ENCODE data around the gene NKAIN2. TPM values are rescaled to one million over a fixed set of nuclear protein-coding genes. Genes with fewer than 3 reads are reported as not detected.
"Not testable (repeated sequence)": the region's sequence is repeated elsewhere in the genome, so short reads cannot be mapped to it uniquely, and the experiment has no call there.

The NKAIN2 gene
- total and polyA plus RNA-seq, 4 donors = 16.3 to 67.0 (median 49.9) TPM

GRCh38 chr6:124371974-124372475, 568.4 kb downstream of the NKAIN2 start:
- no CpG with 5 or more reads among the region's 2 CpGs for WGBS (ENCODE audit: insufficient coverage)
- no peaks in the 10 kb centered on the region for H3K9me3 ChIP-seq (ENCODE audit: control insufficient read depth, insufficient read depth, low read length)
- H3K27me3 ChIP-seq (ENCODE audit: control insufficient read depth, insufficient read depth, low read length) = no peaks in the 10 kb centered on the region
- peak in 1 of 6 donors; percentile 18 for DNase-seq (ENCODE audit: low read depth in 4 of 6, low spot score in 6 of 6)
- H3K4me1 ChIP-seq (ENCODE audit: control insufficient read depth, insufficient read depth, low read length) = no peaks in the 10 kb centered on the region
- no peak overlapping the region for H3K27ac ChIP-seq (ENCODE audit: low read depth, low read length)
- H3K4me3 ChIP-seq (ENCODE audit: low read depth, low read length) = no peak overlapping the region
- H3K36me3 ChIP-seq (ENCODE audit: control insufficient read depth, insufficient read depth, low read length) = no peaks in the 10 kb centered on the region

DNA sequence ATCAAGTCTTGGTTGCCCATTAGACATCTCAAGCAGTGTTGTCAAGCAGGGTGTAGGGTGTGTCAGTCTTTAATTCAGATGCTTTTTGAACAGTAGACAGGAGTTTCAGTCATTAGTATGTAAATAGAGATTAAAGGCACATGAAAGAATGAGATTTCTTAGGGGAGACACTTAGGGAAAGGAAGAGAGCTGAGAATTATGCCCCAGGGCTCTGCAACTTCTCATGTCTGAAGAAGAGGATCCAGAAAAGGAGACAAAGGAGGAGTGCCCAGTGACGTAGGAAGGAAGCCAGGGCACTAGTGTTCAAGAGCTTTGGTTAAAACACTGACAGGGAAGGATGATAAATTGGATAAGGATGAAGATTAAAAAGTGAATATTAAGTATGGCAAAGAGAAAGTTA, 569.7 kb downstream of the NKAIN2 start:
- WGBS (ENCODE audit: insufficient coverage) = 47% methylated on average over 1 of the region's 1 CpG
- no peaks in the 10 kb centered on the region for H3K36me3 ChIP-seq (ENCODE audit: control insufficient read depth, insufficient read depth, low read length)
- H3K27me3 ChIP-seq (ENCODE audit: control insufficient read depth, insufficient read depth, low read length) = no peaks in the 10 kb centered on the region
- no peaks in the 10 kb centered on the region for H3K9me3 ChIP-seq (ENCODE audit: control insufficient read depth, insufficient read depth, low read length)
- DNase-seq (ENCODE audit: low read depth in 4 of 6, low spot score in 6 of 6) = peak in 1 of 6 donors; percentile 28
- no peak overlapping the region for H3K27ac ChIP-seq (ENCODE audit: low read depth, low read length)
- H3K4me1 ChIP-seq (ENCODE audit: control insufficient read depth, insufficient read depth, low read length) = no peaks in the 10 kb centered on the region
- no peak overlapping the region for H3K4me3 ChIP-seq (ENCODE audit: low read depth, low read length)

GRCh38 chr6:124389127-124389526, 585.5 kb downstream of the NKAIN2 start:
- DNase-seq (ENCODE audit: low read depth in 4 of 6, low spot score in 6 of 6) = no peak
- no peaks in the 10 kb centered on the region for H3K4me1 ChIP-seq (ENCODE audit: control insufficient read depth, insufficient read depth, low read length)
- no peaks in the 10 kb centered on the region for H3K9me3 ChIP-seq (ENCODE audit: control insufficient read depth, insufficient read depth, low read length)
- H3K4me3 ChIP-seq (ENCODE audit: low read depth, low read length) = no peak overlapping the region
- no peak overlapping the region for H3K27ac ChIP-seq (ENCODE audit: low read depth, low read length)
- H3K36me3 ChIP-seq (ENCODE audit: control insufficient read depth, insufficient read depth, low read length) = no peaks in the 10 kb centered on the region
- H3K27me3 ChIP-seq (ENCODE audit: control insufficient read depth, insufficient read depth, low read length) = no peaks in the 10 kb centered on the region

GRCh38 chr6:124393536-124393935, 589.9 kb downstream of the NKAIN2 start:
- Histone ChIP-seq H3K36me3 (ENCODE audit: control insufficient read depth, insufficient read depth, low read length) (no peaks in the 10 kb centered on the region), H3K4me3 (ENCODE audit: low read depth, low read length) (no peak overlapping the region), H3K4me1 (ENCODE audit: control insufficient read depth, insufficient read depth, low read length) (no peaks in the 10 kb centered on the region), H3K9me3 (ENCODE audit: control insufficient read depth, insufficient read depth, low read length) (no peaks in the 10 kb centered on the region), H3K27ac (ENCODE audit: low read depth, low read length) (no peak overlapping the region), H3K27me3 (ENCODE audit: control insufficient read depth, insufficient read depth, low read length) (no peaks in the 10 kb centered on the region)
- no CpG with 5 or more reads among the region's 4 CpGs for WGBS (ENCODE audit: insufficient coverage)
- no peak for DNase-seq (ENCODE audit: low read depth in 4 of 6, low spot score in 6 of 6)

GRCh38 chr6:124396361-124396760, 592.7 kb downstream of the NKAIN2 start:
- no peak for DNase-seq (ENCODE audit: low read depth in 4 of 6, low spot score in 6 of 6)
- no peaks in the 10 kb centered on the region for H3K9me3 ChIP-seq (ENCODE audit: control insufficient read depth, insufficient read depth, low read length)
- H3K27me3 ChIP-seq (ENCODE audit: control insufficient read depth, insufficient read depth, low read length) = no peaks in the 10 kb centered on the region
- no peaks in the 10 kb centered on the region for H3K36me3 ChIP-seq (ENCODE audit: control insufficient read depth, insufficient read depth, low read length)
- 87% methylated on average over 2 of the region's 2 CpGs for WGBS (ENCODE audit: insufficient coverage)
- H3K4me1 ChIP-seq (ENCODE audit: control insufficient read depth, insufficient read depth, low read length) = no peaks in the 10 kb centered on the region
- no peak overlapping the region for H3K27ac ChIP-seq (ENCODE audit: low read depth, low read length)
- no peak overlapping the region for H3K4me3 ChIP-seq (ENCODE audit: low read depth, low read length)

DNA sequence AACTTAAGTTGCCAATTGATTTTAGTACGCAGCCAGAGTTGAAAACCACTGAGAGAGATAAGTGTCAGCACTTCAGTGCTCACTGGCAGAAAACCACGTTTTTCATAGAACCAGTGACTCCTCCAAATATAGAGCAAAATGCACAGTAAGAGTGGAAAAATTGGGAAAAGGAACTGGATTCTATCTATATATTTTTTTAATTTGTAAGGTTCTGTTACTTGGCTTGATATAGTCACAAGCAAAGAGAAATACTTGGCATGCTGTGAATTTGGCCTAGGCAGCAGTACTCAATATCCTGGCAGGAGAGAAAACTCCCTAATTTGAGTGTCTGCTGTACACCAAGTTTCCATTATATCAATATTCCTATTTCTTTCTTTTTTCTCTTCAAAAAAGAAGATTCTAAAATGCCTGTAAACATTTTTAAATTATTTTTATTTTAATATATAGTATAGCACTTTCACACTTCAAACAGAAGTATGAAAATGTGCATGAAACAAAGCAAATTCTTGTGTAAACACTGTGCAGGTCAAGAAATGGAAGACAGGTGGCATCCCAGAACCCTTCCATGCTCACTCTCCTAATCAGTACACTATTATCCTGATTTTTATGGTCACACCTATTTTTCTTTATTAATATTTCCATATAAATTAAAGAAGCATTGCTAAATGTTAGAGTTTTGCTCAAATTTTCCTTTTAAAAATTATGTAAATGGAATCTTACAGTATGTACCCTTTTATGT, 596.8 kb downstream of the NKAIN2 start:
- no peak overlapping the region for H3K27ac ChIP-seq (ENCODE audit: low read depth, low read length)
- no CpG with 5 or more reads among the region's 2 CpGs for WGBS (ENCODE audit: insufficient coverage)
- H3K36me3 ChIP-seq (ENCODE audit: control insufficient read depth, insufficient read depth, low read length) = no peaks in the 10 kb centered on the region
- H3K27me3 ChIP-seq (ENCODE audit: control insufficient read depth, insufficient read depth, low read length) = no peaks in the 10 kb centered on the region
- H3K4me3 ChIP-seq (ENCODE audit: low read depth, low read length) = no peak overlapping the region
- H3K9me3 ChIP-seq (ENCODE audit: control insufficient read depth, insufficient read depth, low read length) = no peaks in the 10 kb centered on the region
- no peaks in the 10 kb centered on the region for H3K4me1 ChIP-seq (ENCODE audit: control insufficient read depth, insufficient read depth, low read length)
- peak in 3 of 6 donors; percentile 7 to 74 (median 29) for DNase-seq (ENCODE audit: low read depth in 4 of 6, low spot score in 6 of 6)

DNA sequence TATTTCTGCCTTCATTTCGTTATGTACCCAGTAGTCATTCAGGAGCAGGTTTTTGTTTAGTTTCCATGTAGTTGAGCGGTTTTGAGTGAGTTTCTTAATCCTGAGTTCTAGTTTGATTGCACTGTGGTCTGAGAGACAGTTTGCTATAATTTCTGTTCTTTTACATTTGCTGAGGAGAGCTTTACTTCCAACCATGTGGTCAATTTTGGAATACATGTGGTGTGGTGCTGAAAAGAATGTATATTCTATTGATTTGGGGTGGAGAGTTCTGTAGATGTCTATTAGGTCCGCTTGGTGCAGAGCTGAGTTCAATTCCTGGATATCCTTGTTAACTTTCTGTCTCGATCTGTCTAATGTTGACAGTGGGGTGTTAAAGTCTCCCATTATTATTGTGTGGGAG, 606.8 kb downstream of the NKAIN2 start:
- H3K9me3 ChIP-seq (ENCODE audit: control insufficient read depth, insufficient read depth, low read length); H3K4me3 ChIP-seq (ENCODE audit: low read depth, low read length); DNase-seq (ENCODE audit: low read depth in 4 of 6, low spot score in 6 of 6); H3K27me3 ChIP-seq (ENCODE audit: control insufficient read depth, insufficient read depth, low read length); H3K4me1 ChIP-seq (ENCODE audit: control insufficient read depth, insufficient read depth, low read length); H3K36me3 ChIP-seq (ENCODE audit: control insufficient read depth, insufficient read depth, low read length); H3K27ac ChIP-seq (ENCODE audit: low read depth, low read length): not testable (repeated sequence)
- 100% methylated on average over 2 of the region's 4 CpGs for WGBS (ENCODE audit: insufficient coverage)

DNA sequence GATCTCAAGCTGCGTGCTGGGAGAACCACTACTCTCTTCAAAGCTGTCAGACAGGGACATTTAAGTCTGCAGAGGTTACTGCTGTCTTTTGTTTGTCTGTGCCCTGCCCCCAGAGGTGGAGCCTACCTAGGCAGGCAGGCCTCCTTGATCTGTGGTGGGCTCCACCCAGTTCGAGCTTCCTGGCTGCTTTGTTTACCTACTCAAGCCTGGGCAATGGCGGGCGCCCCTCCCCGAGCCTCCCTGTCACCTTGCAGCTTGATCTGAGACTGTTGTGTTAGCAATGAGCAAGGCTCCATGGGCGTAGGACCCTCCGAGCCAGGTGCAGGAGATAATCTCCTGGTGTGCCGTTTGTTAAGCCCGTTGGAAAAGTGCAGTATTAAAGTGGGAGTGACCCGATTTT, 609.0 kb downstream of the NKAIN2 start:
- not testable (repeated sequence) for H3K4me3 ChIP-seq (ENCODE audit: low read depth, low read length)

DNA sequence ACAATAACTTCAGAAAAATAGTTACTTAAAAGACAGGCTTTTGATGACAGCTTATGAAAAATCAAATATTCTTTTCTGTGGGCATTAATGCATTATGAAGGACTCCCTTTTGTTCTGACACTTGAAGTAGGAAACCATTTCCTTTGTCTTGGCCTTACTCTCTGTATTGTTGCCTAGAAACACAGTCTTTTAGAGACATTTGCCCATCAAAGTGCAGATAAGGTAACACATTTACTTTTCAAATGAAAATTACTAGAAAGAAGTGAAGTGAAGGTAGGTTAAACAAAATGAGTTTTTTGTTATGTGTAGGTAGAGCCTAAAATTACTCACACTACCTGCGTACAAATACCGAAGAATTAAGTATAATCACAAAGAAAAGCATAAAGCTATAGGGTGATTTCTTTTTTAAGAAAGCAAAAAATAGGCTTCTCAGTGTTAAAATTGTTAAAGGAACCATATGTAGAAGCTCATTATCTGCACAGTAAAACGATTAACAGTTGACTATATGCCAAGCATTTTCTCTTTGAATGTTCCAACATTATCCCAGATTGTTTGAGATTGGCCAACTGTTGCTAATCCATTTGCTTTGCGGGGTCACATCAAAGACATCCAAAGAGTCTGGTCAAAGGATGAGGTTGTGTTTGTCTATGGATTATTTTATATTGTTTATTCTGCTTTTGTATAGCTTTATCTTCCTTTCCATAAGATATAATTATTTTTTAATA, 616.6 kb downstream of the NKAIN2 start:
- Histone ChIP-seq H3K27ac (ENCODE audit: low read depth, low read length) (no peak overlapping the region), H3K27me3 (ENCODE audit: control insufficient read depth, insufficient read depth, low read length) (no peaks in the 10 kb centered on the region), H3K9me3 (ENCODE audit: control insufficient read depth, insufficient read depth, low read length) (no peaks in the 10 kb centered on the region), H3K4me1 (ENCODE audit: control insufficient read depth, insufficient read depth, low read length) (no peaks in the 10 kb centered on the region), H3K36me3 (ENCODE audit: control insufficient read depth, insufficient read depth, low read length) (no peaks in the 10 kb centered on the region), H3K4me3 (ENCODE audit: low read depth, low read length) (no peak overlapping the region)
- no CpG with 5 or more reads among the region's 4 CpGs for WGBS (ENCODE audit: insufficient coverage)
- DNase-seq (ENCODE audit: low read depth in 4 of 6, low spot score in 6 of 6) = peak in 2 of 6 donors; percentile 20 to 52

More for the DNA sequence above, 609.0 kb downstream of the NKAIN2 start:
- H3K27ac ChIP-seq (ENCODE audit: low read depth, low read length); H3K27me3 ChIP-seq (ENCODE audit: control insufficient read depth, insufficient read depth, low read length); H3K4me1 ChIP-seq (ENCODE audit: control insufficient read depth, insufficient read depth, low read length); H3K9me3 ChIP-seq (ENCODE audit: control insufficient read depth, insufficient read depth, low read length); H3K36me3 ChIP-seq (ENCODE audit: control insufficient read depth, insufficient read depth, low read length); DNase-seq (ENCODE audit: low read depth in 4 of 6, low spot score in 6 of 6): not testable (repeated sequence)
- 94% methylated on average over 8 of the region's 10 CpGs for WGBS (ENCODE audit: insufficient coverage)

DNA sequence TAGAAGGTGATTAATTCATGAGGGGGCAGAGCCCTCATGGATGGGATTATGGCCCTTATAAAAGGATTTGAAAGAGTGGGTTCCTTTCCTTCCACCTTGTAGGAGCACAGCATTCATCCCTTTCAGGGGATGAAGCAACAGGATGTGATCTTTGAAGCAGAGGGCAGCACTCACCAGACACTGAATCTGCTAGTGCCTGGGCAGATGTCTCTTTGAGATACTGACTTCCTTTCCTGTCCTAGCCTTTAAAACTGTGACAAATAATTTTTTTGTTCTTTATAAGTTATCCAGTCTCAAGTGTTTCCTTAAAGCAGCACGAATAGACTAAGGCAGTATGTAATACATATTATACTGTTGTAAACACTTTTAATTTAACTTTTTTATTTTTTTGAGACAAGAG, 620.0 kb downstream of the NKAIN2 start:
- Histone ChIP-seq H3K27me3 (ENCODE audit: control insufficient read depth, insufficient read depth, low read length) (no peaks in the 10 kb centered on the region), H3K36me3 (ENCODE audit: control insufficient read depth, insufficient read depth, low read length) (no peaks in the 10 kb centered on the region), H3K9me3 (ENCODE audit: control insufficient read depth, insufficient read depth, low read length) (no peaks in the 10 kb centered on the region), H3K27ac (ENCODE audit: low read depth, low read length) (no peak overlapping the region), H3K4me1 (ENCODE audit: control insufficient read depth, insufficient read depth, low read length) (no peaks in the 10 kb centered on the region), H3K4me3 (ENCODE audit: low read depth, low read length) (no peak overlapping the region)
- no CpG with 5 or more reads among the region's 1 CpG for WGBS (ENCODE audit: insufficient coverage)
- DNase-seq (ENCODE audit: low read depth in 4 of 6, low spot score in 6 of 6) = no peak

All from spinal cord (tissue), 10 donors.